Activated naive CD4-positive, alpha-beta T cell treated with anti-CD3 and anti-CD28 coated beads, Interleukin-2, amount 10 ng/mL, durations not matched to agents 7 days and 5 days (primary cell): ENCODE data around the gene RPP21.

Experiments used
- CTCF ChIA-PET: fragments of 350-600 bp; sonication (Branson Sonifier 250); formaldehyde crosslinking; loops from one replicate; lab custom pipeline; 2021; ENCODE audit warnings: antibody characterized with exemption; lab: Charles Lee
- DNase-seq: peaks from one replicate; pipeline ENCODE4 v3.0.0-alpha.2; 2020
- H3K27ac Mint-ChIP-seq: one replicate; pipeline ENCODE4 v1.8.0; 2021; ENCODE audit warnings: mild to moderate bottlenecking, moderate library complexity, mixed read lengths
- H3K27me3 Mint-ChIP-seq: one replicate; pipeline ENCODE4 v1.8.0; 2021; ENCODE audit warnings: mild to moderate bottlenecking, mixed read lengths
- H3K36me3 Mint-ChIP-seq: one replicate; pipeline ENCODE4 v1.8.0; 2021; ENCODE audit warnings: mixed read lengths
- H3K4me1 Mint-ChIP-seq: one replicate; pipeline ENCODE4 v1.8.0; 2021; ENCODE audit warnings: mixed read lengths
- H3K4me3 Mint-ChIP-seq: one replicate; pipeline ENCODE4 v1.8.0; 2021; ENCODE audit warnings: mild to moderate bottlenecking, moderate library complexity, mixed read lengths
- H3K9me3 Mint-ChIP-seq: one replicate; pipeline ENCODE4 v1.8.0; 2021; ENCODE audit warnings: mixed read lengths

The RPP21 gene

DNA sequence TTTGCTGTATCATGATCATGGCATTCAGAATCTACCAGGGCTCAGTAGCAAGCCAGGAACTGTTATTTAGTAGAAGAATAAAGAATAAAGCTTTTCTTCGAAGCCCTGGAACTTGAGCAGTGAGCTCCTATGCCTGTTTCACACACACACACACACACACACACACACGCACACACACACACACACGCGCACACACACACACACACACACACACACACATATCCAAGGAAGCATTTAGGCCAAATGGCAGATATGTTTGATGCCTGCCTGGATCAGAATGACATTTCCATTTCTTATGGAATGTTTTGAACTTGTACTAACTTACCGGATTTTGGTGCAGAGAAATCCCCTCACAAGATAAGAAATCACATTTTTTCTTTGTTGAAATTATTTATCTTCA is 35.5 kb downstream of the RPP21 start:
- no peaks in the 10 kb centered on the region for H3K4me1 Mint-ChIP-seq
- DNase-seq, result no peak
- no peaks in the 10 kb centered on the region for H3K9me3 Mint-ChIP-seq
- no peaks in the 10 kb centered on the region for H3K36me3 Mint-ChIP-seq
- H3K27me3 Mint-ChIP-seq, result peaks cover 44% of the 10 kb centered on the region
- no peak overlapping the region for H3K27ac Mint-ChIP-seq
- CTCF ChIA-PET, result interaction anchor here (1.4 to 1.6 kb wide), 2 partner anchors 14 to 17 kb away, joined by 6 to 7 read pairs; no protein-coding TSS in a partner anchor
- H3K4me3 Mint-ChIP-seq, result no peak overlapping the region

DNA sequence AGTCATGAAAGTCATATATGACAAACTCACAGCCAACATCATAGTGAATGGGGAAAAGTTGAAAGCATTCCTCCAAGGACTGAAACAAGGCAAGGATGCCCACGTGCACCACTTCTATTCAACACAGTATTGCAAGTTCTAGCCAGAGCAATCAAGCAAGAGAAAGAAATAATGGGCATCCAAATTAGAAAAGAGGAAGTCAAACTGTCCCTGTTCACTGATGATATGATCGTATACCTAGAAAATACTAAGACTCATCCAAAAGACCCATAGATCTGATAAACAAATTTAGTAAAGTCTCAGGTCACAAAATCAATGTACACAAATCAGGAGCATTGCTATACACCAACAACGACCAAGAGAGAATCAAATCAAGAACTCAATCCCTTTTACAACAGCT is 41.2 kb downstream of the RPP21 start:
- Mint-ChIP-seq H3K27me3 (peaks cover 62% of the 10 kb centered on the region), H3K4me1 (no peaks in the 10 kb centered on the region), H3K36me3 (no peaks in the 10 kb centered on the region), H3K4me3 (no peak overlapping the region), H3K27ac (no peak overlapping the region), H3K9me3 (no peaks in the 10 kb centered on the region)
- DNase-seq, result no peak
- CTCF ChIA-PET, result no interaction called here

DNA sequence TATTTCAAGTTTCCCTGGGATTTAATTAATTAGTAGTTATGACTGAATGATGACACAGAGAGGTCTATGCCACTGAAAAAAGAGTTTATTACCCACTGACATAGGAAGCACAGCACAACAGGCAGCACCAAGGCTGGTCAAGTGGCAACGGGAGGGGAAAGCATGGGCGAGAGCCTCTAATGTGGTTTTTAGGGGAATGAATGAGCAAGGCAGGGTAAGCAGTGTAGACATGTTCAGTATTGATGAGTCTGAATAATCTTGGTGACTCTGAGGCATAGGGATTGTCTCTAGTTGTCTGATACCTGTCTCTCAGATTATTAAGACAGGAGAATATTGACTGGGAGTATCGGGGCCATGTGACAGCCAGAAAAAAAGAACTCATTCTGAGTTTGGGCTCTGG is 46.3 kb downstream of the RPP21 start:
- Mint-ChIP-seq H3K4me3 (no peak overlapping the region), H3K27ac (no peak overlapping the region), H3K36me3 (no peaks in the 10 kb centered on the region), H3K4me1 (no peaks in the 10 kb centered on the region), H3K9me3 (no peaks in the 10 kb centered on the region), H3K27me3 (peaks cover 61% of the 10 kb centered on the region)
- no peak for DNase-seq
- CTCF ChIA-PET, result no interaction called here

DNA sequence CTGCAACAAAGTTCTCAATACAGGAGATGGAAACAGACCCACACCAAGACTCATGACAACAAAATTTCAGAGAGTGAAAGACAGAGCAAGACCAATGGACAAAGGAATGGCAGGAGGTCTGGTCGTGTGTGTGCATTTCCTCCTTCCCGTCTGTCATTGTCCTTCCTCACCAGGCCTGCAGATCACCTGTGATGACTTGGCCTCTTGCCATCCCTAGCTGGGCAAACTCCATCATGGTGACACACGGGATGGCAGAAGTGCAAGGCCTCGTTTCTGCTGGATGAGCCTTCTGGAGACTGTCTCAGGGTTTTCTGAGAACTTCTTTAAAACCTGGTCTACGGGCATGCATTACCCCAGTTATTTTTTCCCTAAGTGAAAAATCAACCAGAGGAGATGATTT is 49.2 kb downstream of the RPP21 start:
- H3K4me1 Mint-ChIP-seq, result no peaks in the 10 kb centered on the region
- no peaks in the 10 kb centered on the region for H3K9me3 Mint-ChIP-seq
- H3K27ac Mint-ChIP-seq, result no peak overlapping the region
- CTCF ChIA-PET, result interaction anchor here (1.6 kb wide), 1 partner anchor 175 kb away, joined by 7 read pairs; no protein-coding TSS in a partner anchor
- no peaks in the 10 kb centered on the region for H3K36me3 Mint-ChIP-seq
- peaks cover 65% of the 10 kb centered on the region for H3K27me3 Mint-ChIP-seq
- H3K4me3 Mint-ChIP-seq, result no peak overlapping the region
- no peak for DNase-seq
